ENCODE results near the gene WNT6.

WNT6 gene

GRCh38 chr2:218858671-218859555, 692 bp upstream of the WNT6 start:
- DNase-seq = no peak

DNA sequence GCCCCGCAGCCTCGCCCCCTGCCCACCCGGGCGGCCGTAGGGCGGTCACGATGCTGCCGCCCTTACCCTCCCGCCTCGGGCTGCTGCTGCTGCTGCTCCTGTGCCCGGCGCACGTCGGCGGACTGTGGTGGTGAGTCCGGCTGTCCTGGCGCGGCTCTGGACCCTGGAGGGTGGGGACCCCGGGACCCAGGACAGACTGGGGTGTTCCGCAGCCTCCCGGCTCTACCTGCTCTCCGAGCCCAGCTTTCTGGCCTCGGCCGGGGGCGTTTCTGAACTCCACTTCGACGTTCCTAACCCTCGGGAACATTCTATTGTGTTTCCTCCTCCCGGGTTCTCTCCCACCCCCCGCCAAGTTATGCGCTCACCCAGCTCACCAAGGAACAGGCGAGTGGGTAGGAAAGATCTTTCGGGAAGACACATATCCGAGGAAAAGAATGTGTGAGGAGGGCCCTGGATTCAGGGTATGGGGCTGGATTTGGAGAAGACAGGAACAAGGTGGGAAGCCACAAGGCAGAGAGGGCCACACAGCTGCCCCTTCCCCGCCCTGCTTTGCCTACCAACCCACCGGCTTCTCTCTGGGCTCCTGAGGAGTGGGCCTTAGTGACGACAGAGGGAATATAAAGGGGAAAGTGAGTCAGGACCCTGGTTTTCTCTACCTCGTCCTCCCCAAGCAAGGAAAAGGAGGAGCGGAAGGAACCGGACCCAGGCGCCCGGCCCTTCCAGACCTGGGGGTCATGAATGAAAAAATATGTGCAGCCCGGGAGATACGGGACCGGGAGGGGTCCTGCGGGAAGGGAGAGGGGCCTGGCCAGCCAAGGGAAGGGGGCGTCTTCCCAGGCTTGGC, 605 bp downstream of the WNT6 start:
- DNase-seq = no peak

- peak; percentile 24 for DNase-seq
Observed at GRCh38 chr2:218860950-218861381, 1.4 kb downstream of the WNT6 start.

DNA sequence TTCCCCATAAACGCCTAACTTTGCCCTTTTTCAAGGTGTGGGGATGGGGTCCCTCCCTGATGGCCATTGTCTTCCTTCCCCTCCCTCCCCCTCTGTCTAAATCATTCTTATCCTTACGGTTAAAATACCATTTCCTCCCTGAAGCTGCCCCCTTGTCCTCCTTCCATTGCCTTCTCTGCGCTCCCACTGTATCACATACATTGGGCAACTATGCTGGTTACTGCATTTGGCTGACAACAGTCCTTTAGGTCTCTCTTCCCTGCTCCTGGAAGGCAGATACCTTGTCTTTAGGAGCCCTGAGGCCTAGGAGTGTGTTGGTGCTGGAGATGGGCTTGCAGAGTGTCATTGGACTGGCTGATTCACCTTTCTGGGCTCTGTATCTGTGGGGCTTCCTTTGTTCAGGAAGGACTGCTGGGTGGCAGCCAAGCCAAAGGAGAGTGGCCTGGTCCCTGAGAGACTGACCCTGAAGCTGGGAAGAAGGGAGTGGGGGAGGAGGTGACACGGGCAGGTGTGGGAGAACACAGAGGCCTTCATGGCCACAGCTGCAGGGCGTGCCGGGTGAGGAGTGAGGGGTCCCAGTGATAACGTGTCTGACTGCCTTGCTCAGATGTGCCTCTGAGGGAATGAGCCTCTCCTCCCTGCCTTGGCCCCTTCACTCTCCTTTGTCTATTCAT, 2.2 kb downstream of the WNT6 start:
- no peak for DNase-seq

DNA sequence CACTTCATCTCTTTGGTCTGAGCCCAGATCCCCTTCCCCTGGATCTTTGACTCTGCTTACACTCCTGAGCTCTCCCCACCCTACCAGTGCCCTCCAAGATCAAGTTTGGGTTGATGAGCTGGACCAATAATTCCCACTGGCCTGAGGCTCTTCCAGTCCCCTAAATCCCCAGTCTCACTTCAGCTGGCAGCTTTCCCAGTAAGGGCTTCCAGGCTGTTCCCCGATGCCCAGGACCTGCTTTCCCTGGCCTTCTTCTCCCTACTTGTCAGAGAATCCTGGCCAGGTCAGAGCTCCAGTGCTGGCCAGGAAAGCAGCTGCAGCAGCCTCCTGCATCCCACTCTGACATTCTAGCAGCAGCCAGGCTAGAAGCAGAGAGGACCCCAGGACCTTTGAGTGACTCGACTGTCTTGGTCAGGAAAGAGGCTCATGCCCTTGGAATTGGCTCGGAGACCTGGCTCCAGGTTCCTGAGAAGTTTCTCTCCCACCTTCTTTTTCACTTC, 3.5 kb downstream of the WNT6 start:
- DNase-seq = no peak

GRCh38 chr2:218865396-218865795, 5.8 kb downstream of the WNT6 start:
- no peak for DNase-seq

DNA sequence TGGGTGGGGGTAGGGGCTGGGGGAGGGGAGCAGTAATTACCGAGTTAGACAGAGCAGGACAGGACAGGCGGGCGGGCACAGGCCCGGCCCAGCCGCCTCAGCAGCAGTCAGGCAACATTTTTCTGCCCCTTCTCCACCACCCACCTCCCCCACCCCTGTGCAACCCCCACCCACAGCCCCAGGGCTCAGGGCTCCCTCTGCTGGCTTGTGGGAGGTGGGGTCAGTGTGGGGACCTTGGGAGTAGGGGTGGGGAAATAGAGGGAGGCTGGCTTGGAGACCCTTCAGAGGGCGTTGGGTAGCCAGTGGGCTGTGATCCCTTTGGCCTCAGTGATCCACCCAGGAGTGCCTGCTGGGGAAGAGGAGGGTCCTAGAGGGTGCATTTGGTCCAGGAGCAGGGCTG, 6.4 kb downstream of the WNT6 start:
- no peak for DNase-seq

DNA sequence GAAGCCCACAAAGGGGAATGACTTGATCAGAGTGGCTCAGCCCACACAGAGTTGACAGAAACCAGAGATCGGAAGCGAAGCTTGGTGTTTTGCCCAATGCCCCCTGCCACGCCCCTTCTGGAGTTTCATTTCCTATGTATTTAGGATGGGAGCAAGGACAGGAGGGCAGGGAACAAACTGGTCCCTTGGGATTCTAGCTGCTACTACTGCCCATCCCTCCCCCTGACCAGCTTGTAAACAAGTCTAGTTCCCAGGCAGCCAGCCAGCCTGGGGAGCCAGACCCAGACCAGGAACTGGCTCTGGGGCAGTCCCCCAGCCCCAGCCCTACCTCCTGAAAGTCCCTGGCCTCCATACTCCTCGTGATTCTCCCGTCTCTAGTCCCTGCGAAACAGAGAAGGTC, 8.3 kb downstream of the WNT6 start:
- DNase-seq = no peak

DNA sequence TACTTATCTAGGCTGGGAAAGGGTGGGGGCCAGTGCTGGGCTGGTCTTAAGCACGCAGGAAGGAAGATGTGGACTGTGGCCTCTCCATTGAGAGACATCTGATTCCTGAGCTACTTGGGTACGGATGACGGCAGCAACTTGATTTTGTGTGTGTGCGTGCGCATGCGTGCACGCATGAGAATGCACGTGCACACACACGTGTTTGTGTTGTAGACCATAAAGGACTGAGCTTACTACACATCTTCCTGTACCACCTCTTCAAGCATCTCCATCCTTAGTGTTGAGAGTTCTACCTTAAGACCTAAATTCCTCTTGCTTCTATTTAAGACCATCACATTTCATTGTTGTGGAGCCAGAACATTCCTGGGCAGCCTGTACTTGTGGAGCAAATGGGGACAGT, 9.5 kb downstream of the WNT6 start:
- no peak for DNase-seq

GRCh38 chr2:218870984-218871344, 11.4 kb downstream of the WNT6 start:
- peak; percentile 25 for DNase-seq

DNA sequence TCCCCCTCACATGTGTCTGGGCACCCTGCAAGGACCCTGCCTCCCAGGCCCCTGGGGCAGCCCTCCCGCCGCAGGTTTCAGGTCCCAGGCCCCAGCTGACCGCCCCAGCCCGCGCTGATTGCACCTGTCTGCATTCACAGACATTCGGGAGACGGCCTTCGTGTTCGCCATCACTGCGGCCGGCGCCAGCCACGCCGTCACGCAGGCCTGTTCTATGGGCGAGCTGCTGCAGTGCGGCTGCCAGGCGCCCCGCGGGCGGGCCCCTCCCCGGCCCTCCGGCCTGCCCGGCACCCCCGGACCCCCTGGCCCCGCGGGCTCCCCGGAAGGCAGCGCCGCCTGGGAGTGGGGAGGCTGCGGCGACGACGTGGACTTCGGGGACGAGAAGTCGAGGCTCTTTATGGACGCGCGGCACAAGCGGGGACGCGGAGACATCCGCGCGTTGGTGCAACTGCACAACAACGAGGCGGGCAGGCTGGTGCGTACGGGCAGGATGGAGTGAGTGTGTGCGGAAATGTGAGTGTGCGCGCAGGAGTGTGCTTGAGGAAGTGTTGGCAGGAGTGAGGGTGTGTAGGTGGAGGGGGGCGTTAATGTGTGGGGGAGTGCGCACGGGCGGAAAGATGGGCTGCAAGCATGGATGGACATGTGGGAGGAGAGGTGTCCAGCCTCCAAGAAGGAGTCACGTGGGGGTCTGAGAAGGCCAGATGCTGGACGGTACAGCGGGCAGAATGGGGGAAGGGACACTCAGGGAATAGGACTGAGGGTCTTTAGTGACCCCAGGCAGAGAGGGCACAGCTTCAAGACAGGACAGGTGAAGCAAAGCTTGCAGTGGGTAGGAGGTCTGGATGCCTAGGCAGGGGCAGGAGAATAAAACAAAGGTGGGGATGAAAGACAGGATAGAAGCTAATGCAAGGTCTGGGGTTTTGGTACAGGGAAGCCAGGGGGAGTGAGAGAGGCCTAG, 12.0 kb downstream of the WNT6 start:
- DNase-seq = peak; percentile 65

- DNase-seq = no peak
Observed at GRCh38 chr2:218872645-218873358, 13.2 kb downstream of the WNT6 start.

- peak; percentile 16 for DNase-seq
Observed at GRCh38 chr2:218873359-218874194, 14.0 kb downstream of the WNT6 start.

DNA sequence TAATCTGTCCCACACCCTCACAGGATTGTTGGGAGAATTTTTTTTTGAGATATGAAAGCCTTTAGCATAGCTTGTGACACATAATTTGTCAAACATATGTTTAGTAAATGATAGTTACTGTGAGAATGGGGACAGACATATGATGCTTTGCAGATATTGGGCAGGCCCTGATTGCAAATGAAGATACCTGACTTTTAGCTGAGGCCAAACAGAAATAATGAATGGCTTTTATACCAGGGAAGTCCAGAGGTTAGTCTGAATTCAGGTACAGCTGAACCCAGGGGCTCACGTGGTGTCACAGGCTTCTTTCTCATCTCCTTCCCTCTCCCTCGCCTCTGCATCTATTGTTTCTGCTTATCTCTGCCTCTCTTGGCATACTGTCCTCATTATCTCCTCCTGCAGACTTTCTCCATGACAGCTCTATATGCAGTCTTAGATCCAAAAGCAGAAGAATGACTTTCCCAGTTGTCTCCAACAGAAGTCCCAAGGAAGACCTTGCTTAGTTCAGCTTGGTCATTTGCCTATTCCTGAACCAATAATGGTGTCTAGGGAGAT, 16.2 kb downstream of the WNT6 start:
- DNase-seq = no peak

- DNase-seq = peak; percentile 80
Observed at GRCh38 chr2:218876562-218877219, 17.1 kb downstream of the WNT6 start.

DNA sequence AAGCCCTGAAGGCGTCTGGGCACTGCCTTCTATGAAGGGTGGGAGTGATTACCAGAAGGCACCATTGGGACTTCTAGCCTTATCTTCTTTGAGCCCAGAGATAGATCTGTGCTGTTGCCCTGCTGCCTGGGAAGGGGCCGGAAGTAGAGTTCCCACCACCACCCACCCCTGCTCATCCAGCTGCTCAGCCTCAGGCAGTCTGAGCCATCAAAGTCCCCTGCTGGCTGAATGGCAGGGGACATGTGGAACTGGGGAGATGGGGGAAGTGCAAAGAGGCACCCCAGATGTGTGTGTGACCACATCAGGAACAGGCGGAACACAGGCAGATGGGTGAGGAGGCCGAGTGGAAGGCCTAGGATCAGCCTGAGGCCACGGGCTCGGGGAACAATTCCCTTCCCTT, 17.7 kb downstream of the WNT6 start:
- no peak for DNase-seq

DNA sequence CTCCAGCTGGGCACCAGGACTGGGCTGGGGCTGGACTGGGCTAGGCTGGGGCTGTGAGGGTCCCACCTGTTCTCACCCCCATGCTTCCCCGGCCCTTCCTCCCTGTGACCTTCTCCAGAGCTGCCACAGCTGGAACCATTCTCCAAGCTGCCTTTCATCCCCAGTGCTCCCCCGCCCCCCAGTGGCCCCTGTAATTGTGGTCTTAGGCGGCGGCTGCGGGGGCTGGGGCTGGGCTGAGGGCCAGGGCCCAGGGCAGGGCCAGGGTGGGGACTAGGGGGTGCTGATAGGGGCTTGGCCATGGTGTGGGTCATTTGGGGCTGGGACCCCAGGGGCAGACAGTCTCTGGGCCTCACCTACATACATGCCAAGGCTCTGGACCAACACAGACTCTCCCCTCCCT, 18.3 kb downstream of the WNT6 start:
- no peak for DNase-seq

GRCh38 chr2:218878486-218878885, 18.9 kb downstream of the WNT6 start:
- no peak for DNase-seq

All from CD4-positive, alpha-beta T cell treated with Interleukin-17A for 4 hours (primary cell).